Esophagus muscularis mucosa (tissue), 3 donors: ENCODE measurements around the gene MBD3L4.

Experiments
- CTCF ChIP-seq, 3 experiments: fragments of 200-600 bp in 2 of 3; fragments of 450-650 bp in 1 of 3; sonication (generic) in 2 of 3; IDR thresholded peaks; one replicate each; pipeline ENCODE4 v1.5.1; 2017 to 2019; ENCODE audit warnings: antibody characterized with exemption in 3 of 3, mild to moderate bottlenecking in 2 of 3, moderate library complexity in 1 of 3
- EP300 ChIP-seq: sonication (generic); formaldehyde crosslinking; IDR thresholded peaks from one replicate; pipeline ENCODE4 v1.6.1; 2017; ENCODE audit warnings: antibody characterized with exemption

- no peak for TF ChIP-seq EP300
- TF ChIP-seq CTCF (IDR thresholded peaks at IDR 0.05), result no peak
Observed at GRCh38 chr19:7076151-7076550, 36.2 kb upstream of the MBD3L4 start.
